ENCODE data around the gene AVEN.

AVEN gene

DNA sequence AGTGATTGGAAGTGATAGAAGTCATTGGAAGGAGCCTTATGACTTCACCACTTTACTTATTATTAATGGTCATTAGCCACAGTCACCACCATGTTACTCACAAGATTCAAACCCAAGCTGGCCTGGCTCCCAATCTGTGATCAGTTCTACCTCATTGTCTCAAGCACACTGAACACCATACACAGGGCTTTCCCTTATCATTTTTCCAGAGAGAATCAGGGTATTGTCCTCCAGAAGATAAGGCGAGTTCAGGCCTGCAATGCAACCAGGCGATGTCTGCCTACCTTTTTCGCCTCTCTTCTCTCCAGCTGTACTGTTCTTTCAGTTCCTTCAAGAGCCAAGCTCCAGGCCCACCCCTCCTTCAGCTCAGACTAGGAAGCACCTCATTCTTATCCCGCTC is 37.8 kb upstream of the AVEN start:
- no peaks in the 10 kb centered on the region for H3K27me3 ChIP-seq

DNA sequence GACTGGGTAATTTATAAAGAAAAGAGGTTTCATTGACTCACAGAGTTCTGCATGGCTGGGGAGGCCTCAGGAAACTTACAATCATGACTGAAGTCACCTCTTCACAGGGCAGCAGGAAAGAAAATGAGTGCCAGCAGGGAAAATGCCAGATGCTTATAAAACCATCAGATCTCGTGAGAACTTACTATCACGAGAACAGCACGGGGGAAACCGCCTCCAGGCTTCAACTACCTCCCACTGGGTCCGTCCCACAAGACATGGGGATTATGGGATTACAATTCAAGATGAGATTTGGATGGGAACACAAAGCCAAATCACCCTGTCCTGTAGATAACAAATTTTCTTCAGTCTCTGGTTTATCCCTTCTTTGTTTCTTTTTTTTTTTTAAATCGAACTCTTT is 31.0 kb upstream of the AVEN start:
- Histone ChIP-seq H3K9me3 (no peaks in the 10 kb centered on the region; the same call in 1 of the 2 replicates), H3K4me3 (ENCODE audit: low read depth, low read length) (no peak overlapping the region), H3K4me1 (no peaks in the 10 kb centered on the region), H3K36me3 (no peaks in the 10 kb centered on the region), H3K27me3 (no peaks in the 10 kb centered on the region)
- DNase-seq, result no peak
- no peak for TF ChIP-seq CTCF (IDR thresholded peaks at IDR 0.05; ENCODE audit: low read depth, low read length)

More for the DNA sequence above, 37.8 kb upstream of the AVEN start:
- Histone ChIP-seq H3K4me1 (no peaks in the 10 kb centered on the region), H3K4me3 (ENCODE audit: low read depth, low read length) (no peak overlapping the region), H3K36me3 (no peaks in the 10 kb centered on the region), H3K9me3 (no peaks in the 10 kb centered on the region)
- no peak for TF ChIP-seq CTCF (IDR thresholded peaks at IDR 0.05; ENCODE audit: low read depth, low read length)
- DNase-seq, result no peak

DNA sequence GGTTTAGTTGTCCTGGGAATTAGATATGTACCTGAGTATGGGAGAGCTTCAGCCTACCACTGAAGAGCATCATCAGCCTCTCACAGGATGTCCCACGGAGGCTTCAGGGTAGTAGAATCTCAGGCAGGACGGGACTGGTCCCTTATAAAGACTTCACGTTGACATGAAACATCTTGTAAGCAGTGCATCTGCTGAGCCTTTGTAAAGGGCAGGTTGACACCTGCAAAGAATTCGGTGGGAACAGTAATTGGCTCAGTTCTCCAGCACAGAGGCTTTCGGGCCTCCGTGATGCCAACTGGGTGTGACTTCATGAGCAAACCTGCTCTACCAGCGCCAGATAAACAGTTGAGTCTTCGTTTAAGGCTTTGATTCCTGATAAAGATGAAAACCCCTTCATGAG is 26.9 kb upstream of the AVEN start:
- Histone ChIP-seq H3K27me3 (no peaks in the 10 kb centered on the region), H3K9me3 (no peaks in the 10 kb centered on the region; the same call in 1 of the 2 replicates), H3K36me3 (no peaks in the 10 kb centered on the region), H3K4me1 (no peaks in the 10 kb centered on the region), H3K4me3 (ENCODE audit: low read depth, low read length) (no peak overlapping the region)
- no peak for DNase-seq
- no peak for TF ChIP-seq CTCF (IDR thresholded peaks at IDR 0.05; ENCODE audit: low read depth, low read length)

DNA sequence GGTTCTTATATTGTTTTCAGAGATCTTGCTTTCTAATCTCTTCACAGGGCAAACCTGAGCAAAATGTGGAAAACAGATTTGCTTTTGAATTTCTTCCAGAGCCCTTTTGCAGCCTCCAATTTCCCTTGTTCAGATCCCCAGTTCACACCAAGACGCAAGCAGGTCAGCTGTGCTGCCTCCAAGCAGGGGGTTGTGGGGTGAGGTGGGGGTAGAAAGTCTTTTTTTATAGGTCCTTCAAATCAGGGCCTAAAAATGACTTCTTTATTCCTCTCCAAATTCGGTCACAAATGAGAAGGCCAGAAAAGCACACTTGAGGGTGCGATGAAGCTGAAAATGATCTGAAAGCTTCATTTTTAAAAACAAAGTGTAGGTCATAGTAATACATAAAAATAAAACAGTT is 26.3 kb upstream of the AVEN start:
- no peak for TF ChIP-seq CTCF (IDR thresholded peaks at IDR 0.05; ENCODE audit: low read depth, low read length)
- H3K9me3 ChIP-seq, result no peaks in the 10 kb centered on the region; the same call in 1 of the 2 replicates
- no peaks in the 10 kb centered on the region for H3K27me3 ChIP-seq
- no peak overlapping the region for H3K4me3 ChIP-seq (ENCODE audit: low read depth, low read length)
- no peak for DNase-seq
- no peaks in the 10 kb centered on the region for H3K36me3 ChIP-seq
- H3K4me1 ChIP-seq, result no peaks in the 10 kb centered on the region

GRCh38 chr15:34064438-34064837 is 25.4 kb upstream of the AVEN start:
- H3K4me3 ChIP-seq (ENCODE audit: low read depth, low read length), result no peak overlapping the region
- no peak for TF ChIP-seq CTCF (IDR thresholded peaks at IDR 0.05; ENCODE audit: low read depth, low read length)
- H3K27me3 ChIP-seq, result no peaks in the 10 kb centered on the region
- H3K4me1 ChIP-seq, result no peaks in the 10 kb centered on the region
- H3K9me3 ChIP-seq, result no peaks in the 10 kb centered on the region; the same call in 1 of the 2 replicates
- DNase-seq, result no peak
- no peaks in the 10 kb centered on the region for H3K36me3 ChIP-seq

DNA sequence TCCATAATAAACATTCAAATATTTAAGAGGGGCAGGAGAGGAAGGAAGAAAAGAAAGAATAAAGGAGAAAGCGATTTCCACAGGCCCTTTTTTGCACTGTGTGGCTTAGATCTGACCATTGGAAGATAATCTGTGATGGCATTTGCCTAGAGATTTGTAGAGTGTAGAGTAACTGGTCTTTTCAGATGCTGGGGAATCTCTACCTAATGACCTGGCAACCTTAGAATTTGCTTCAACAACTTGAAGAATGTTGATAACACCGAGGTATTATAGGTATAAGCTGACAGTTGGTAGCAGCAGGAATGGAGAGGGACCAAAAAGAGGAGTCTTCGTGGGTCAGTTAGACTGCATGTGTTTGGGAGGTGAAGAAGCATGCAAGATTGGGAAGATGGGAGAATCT is 20.9 kb upstream of the AVEN start:
- no peak for DNase-seq
- TF ChIP-seq CTCF (IDR thresholded peaks at IDR 0.05; ENCODE audit: low read depth, low read length), result no peak

More for the DNA sequence above, 20.9 kb upstream of the AVEN start:
- Histone ChIP-seq H3K4me1 (no peaks in the 10 kb centered on the region), H3K4me3 (ENCODE audit: low read depth, low read length) (no peak overlapping the region), H3K36me3 (no peaks in the 10 kb centered on the region), H3K27me3 (no peaks in the 10 kb centered on the region), H3K9me3 (no peaks in the 10 kb centered on the region)
